GM19467 (cell line): ENCODE results near the gene SLC25A6.
"Not testable (repeated sequence)": the region's sequence is repeated elsewhere in the genome, so short reads cannot be mapped to it uniquely, and the experiment has no call there.

Source experiments
- ATAC-seq: cut with Tn5 transposase; IDR thresholded peaks from one replicate; pipeline ENCODE4 v1.9.1; 2021; ENCODE audit warnings: mild to moderate bottlenecking, moderate library complexity; ENCODE audit not compliant: unreplicated experiment

Gene SLC25A6

DNA sequence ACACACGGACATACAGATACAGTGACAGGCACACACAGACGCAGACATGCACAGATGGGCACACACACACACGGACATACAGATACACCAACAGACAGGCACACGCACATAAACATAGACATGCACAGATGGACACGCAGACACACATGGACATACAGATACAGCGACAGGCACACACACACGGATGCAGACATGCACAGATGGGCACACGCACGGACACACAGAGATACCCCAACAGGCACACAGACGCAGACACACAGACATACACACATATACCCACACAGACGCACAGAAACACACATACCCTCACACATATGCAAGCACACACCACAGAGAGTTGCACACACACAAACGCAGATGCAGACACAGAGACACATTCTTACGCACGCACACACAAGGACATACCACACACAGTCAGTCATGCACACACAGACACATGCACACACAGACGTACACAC is 24.4 kb upstream of the SLC25A6 start:
- ATAC-seq, result no peak

DNA sequence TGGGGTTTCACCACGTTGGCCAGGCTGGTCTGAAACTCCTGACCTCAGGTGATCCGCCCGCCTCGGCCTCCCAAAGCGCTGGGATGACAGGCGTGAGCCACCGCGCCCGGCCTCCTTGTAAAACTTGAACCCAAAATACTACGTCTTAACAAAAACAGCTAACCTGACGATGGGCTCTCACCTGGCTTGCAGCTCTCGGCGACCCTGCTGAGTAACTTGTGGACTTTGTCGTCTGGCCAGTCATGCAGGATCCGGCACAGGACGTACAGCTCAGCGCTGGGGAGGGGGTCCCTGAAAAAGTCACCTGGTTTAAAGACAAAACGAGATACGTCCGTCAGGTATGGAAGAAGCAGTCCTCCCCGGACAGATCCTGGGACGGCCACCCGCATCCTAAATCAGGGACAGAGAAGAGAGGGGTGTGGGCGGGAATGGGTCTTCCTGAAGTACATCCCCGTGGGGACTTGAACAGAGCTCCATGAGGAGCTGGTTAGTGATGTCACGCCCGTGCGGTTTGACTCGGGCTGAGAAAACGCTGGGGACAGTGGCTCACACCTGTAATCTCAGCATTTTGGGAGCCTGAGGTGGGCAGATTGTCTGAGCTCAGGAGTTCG is 20.7 kb upstream of the SLC25A6 start:
- ATAC-seq, result no peak

DNA sequence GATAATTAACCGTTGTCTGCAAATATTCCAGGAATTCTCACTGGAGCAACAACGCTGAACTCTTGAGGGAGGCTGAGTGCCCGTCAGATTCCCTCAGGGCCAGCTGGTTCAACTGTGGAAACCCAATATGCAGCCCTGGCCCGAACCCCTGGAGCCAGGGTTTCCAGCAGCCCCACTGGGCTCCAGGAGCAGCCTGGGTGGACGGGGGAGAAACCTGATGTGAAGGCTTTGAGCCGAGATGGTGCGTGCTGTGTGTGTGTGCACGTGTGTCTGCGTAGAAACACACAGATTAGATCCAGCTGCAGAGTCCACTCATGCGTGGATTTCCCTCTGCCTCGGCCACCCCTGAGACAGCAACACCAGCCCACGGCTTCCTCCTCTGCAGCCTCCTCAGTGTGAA is 19.4 kb upstream of the SLC25A6 start:
- no peak for ATAC-seq

DNA sequence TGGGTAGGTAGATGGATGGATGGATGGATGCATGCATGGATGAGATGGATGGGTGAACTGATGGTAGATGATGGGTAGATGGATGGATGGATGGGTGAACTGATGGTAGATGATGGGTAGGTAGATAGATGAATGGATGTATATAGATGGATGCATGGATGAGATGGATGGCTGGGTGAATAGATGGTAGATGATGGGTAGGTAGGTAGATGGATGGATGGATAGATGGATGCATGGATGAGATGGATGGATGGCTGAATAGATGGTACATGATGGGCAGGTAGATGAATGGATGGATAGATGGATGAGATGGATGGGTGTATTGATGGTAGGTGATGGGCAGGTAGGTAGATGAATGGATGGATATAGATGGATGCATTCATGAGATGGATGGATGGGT is 15.1 kb upstream of the SLC25A6 start:
- ATAC-seq, result no peak

DNA sequence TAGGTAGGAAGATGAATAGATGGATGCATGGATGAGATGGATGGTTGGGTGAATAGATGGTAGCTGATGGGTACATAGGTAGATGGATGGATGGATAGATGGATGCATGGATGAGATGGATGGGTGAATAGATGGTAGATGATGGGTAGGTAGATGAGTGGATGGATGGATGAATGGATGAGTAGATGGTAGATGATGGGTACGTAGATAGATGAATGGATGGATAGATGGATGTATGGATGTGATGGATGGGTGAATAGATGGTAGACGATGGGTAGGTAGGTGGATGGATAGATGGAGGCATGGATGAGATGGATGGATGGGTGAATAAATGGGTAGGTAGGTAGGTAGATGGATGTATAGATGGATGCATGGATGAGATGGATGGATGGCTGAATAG is 13.9 kb upstream of the SLC25A6 start:
- not testable (repeated sequence) for ATAC-seq

DNA sequence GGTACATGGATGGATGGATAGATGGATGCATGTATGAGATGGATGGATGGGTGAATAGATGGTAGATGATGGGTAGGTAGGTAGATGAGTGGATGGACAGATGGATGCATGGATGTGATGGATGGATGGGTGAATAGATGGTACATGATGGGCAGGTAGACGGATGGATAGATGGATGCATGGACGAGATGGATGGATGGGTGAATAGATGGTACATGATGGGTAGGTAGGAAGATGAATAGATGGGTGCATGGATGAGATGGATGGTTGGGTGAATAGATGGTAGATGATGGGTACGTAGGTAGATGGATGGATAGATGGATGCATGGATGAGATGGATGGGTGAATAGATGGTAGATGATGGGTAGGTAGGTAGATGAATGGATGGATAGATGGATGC is 12.0 kb upstream of the SLC25A6 start:
- not testable (repeated sequence) for ATAC-seq

DNA sequence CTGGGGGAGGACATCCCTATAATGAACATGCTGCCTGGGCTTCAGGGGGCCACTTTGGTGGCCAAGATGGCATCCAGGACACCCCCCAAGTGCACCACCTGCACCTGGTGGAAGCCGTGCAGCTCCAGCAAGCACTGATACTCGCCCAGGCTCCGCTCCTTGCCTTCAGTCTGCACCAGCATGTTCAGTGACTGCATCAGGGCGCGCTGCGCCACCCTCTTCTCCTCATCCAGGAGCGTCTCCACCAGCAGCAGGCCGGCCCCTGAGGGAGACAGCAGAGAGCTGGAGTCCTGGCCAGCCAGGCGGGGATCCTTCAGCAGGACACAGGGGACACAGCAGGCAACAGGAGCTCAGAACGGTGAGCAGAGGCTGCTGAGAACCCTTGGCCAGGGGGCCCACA is 11.3 kb upstream of the SLC25A6 start:
- ATAC-seq, result no peak

DNA sequence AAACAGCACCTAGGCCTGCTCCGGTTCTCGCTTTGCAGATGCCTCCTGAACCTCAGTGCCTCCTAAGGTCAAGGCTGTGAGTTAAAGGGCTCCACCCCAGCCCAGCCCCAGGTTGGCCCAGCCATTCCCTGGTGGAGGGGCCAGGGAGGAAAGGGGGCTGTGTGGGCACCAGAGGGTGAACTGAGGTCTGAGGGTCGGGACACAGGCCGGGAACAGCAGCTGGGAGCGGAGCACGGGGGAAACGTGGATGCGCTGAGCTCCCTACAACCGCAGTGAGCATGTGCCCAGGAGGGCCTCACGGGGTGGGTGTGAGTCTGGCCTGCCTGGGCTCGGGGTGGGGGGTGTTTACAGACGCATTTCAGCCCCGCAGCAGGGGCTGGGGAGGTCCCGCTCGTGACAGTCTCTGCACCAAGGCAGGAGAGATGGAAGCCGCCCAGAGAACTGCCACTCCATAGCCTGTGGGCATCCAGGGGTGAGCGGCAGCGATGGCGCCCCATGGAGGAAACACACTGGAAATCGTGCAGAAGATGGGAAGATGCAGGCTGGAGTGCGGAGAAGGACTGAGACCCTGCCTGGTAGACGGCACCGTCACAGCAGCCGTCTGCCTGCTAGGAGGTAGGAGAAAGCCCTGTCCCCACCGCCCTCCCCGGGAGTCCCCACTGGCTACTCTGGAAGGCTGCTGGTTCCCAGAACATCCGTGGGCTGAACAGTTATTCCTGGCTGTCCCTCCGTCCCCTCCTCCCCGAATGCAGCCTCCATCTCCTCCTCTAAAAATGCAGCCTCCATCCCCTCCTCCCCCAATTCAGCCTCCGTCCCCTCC is 9.9 kb upstream of the SLC25A6 start:
- no peak for ATAC-seq

DNA sequence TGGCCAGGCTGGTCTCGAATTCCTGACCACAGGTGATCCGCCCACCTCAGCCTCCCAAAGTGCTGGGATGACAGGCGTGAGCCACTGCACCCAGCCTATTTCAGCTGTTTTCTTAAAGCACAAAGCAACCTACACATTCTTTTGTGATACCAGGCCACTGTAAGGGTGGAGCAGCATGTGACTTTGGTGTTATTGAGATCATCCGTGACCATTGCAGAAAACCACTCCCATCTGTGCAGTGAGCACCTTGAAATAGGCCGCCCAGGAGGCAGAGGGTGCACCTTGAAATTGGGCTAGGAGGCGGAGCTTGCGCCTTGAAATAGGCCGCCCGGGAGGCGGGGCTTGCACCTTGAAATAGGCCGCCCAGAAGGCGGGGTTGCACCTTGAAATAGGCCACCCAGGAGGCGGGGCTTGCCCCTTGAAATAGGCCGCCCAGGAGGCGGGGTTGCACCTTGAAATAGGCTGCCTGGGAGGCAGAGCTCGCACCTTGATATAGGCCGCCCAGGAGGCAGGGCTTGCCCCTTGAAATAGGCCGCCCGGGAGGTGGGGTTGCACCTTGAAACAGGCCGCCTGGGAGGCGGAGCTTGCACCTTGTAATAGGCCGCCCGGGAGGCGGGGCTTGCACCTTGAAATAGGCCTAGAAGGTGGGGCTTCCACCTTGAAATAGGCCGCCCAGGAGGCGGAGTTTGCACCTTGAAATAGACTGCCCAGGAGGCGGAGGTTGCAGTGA is 9.0 kb upstream of the SLC25A6 start:
- no peak for ATAC-seq

DNA sequence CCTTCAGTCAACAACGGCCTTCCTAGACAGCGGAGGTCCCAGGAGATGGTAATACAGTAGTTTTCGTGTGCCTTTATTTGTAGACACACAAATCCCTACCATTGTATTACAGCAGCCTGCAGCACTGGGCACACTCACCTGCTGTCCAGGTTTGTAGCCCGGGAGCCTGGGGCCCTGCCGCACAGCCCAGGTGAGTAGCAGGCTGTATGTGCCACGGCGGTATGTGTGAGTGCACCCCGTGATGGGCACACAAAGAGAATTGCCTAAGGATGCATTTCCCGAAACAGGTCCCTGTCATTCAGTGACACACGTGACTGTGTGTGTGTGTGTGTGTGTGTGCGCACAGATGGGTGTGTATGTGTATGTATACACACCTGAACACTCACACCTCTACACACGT is 8.1 kb upstream of the SLC25A6 start:
- no peak for ATAC-seq

DNA sequence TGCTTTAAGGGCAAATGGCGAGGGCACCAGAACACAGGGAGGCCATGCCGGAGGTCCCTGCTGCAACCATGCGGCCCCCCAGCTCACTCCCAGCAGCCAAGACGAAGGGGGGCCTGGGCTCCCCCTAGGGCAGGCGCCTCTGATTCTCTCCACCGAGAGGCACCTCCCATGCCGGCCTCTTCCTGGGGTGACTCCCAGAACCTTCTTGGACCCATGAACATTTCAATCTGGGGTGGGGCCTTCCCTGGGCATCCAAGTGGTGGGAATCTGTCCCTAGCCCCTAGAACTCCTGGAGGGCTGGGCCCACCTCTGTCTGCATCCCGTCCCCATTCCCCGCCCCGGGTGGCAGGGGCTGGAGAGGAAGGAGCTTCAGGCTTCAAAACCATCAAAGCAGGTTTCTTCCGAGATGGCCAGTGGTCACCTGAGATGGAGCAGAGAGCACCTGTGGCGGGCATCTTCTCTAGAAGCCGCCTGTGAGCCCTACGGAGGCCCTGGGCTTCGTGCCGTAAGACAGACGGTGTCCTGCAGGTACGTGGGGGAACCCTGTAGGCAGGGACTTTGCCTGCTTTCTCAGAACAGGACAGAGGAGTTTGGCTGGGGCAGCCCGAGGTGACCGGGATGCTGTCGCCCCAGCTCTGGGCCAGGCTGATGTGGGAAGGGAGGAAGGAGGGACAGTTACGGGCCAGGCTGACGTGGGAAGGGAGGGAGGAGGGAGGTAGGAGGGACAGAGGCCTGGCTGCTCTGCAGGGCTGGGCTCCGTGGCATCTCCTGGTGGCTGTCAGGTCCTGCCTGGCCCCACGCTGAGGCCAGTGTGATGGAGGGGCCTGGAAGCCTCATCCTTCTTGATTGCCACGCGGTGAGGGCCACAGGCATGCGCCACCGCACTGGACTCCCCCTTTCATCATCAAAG is 6.8 kb upstream of the SLC25A6 start:
- no peak for ATAC-seq

DNA sequence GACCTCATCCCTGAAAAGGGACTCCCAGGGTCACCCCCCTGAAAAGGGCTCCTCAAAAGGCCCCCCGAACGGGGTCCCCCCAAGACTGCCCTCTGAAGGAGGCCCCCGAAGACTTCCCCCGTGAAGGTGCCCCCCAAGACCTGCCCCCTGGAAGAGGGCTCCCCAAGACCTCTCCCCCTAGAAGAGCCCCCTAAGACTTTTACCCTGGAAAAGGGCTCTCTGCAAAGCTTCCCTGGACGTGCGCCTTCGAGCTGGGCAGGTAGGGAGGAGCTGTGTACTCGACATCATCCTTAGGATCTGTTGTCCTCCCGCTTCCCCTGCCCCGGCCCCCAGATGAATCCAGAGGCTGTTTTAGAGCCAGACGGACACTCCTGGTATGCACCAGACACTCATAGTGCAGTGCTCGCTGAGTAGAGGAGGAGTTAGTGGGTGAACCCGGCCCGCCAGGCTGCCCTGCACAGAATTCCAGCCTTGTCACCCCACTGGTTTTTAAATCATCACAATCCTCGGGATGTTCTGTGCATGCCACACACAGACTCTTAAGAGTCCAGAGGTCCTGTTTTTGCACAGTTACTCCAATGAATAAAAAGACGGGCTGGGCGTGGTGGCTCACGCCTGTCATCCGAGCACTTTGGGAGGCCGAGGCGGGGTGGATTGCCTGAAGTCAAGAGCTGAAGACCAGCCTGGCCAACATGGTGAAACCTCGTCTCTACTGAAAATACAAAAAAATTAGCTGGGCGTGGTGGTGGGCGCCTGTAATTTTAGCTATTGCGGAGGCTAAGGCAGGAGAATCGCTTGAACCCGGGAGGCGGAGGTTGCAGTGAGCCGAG is 5.7 kb upstream of the SLC25A6 start:
- ATAC-seq, result no peak

DNA sequence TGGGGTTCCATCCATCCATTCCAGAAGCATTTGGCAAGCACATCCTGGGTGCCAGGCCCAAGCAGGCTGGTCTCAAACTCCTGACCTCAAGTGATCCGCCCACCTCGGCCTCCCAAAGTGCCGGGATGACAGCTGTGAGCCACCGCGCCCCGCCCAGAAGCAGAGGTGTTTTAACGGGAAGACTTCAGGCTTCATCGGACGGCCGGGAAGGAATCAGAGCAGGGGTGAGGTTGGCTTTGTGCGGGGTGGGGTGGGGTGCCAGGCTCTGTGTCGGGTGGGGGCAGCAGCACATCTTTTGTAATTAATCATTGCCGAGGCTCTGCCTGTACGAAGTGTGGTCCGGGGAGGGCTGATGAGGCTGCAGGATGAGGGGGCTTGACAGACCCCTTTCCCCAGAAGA is 5.1 kb upstream of the SLC25A6 start:
- no peak for ATAC-seq

DNA sequence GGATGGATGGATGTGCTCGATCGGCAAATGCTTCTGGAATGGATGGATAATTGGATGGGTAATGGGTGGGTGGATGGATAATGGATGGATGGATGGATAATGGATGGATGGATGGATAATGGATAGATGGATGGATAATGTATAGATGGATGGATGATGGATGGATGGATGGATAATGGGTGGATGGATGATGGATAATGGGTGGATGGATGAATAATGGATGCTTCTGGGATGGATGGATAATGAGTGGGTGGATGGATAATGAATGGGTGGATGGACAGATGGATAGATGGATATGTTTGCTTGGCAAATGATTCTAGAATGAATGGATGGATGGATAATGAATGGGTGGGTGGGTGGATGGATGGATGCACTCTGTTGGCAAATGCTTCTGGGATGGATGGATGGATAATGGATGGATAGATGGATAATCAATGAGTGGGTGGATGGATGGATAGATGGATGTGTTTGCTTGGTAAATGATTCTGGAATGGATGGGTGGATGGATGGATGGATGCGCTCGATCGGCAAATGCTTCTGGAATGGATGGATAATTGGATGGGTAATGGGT is 3.8 kb upstream of the SLC25A6 start:
- ATAC-seq, result no peak

DNA sequence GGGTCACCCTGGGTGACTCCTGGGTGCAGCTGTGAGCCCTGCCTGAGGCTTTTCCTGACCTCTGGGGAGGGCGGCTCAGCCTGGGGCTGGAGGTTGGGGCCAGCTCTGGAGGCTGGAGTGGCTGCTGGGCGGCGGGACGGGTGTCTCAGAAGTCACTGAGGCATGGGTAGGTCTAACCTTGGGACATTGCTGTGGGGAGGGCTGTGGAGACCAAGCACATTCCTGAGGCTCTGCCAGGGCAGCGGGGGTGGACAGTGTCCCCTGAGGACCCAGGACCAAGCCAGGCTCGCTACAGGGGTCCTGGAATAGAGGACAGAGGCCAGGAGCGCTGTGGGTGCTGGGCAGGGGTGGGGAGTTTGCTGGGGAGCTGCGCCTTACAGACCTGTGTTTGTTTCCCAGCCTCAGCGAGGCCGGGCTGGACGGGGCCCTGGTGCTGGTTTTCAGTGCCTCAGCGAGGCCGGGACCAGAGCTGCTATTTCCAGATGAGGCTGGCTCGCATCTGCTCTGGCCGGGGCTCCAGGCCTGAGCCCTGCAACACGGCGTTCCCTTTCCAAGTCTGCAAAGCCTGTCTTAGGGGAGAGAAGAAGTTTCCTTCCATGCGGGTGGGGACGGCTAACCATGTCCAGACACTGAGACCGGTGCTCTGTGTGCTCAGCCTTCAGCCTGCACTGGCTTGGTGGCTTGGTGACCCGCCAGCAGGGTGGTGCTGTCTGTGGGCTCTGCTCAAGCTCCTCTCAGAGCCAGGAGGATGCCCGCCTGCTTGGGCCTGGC is 3.0 kb upstream of the SLC25A6 start:
- ATAC-seq, result no peak

DNA sequence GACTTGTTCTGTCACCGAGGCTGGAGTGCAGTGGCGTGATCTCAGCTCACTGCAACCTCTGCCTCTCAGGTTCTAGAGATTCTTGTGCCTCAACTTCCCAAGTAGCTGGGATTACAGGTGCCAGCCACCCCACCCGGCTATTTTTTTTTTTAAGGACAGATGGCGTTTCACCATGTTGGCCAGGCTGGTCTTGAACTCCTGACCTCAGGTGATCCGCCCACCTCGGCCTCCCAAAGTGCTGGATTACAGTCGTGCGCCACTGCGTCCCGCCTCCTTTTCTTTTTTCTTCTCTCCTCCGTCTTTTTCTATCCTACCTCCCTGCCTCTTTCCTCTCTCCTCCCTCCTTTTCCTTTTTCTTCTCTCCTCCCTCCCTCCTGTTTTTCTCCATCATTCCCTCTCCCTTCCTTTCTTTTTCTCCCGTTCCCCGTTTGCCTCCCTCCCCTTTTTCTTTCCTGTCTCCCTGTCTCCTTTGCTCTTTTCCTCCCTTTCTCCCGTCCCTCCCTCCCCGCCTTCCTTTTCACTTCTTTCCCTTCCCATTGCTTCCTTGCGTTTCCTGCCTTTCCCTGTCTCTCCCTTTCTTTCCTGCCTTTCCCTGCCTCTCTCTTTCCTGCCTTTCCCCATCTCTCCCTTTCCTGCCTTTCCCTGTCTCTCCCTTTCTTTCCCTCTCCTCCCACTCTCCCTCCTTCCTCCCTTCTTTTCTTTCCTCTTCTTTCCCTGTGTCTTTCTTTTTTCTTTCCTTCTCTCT is 2.1 kb upstream of the SLC25A6 start:
- no peak for ATAC-seq

DNA sequence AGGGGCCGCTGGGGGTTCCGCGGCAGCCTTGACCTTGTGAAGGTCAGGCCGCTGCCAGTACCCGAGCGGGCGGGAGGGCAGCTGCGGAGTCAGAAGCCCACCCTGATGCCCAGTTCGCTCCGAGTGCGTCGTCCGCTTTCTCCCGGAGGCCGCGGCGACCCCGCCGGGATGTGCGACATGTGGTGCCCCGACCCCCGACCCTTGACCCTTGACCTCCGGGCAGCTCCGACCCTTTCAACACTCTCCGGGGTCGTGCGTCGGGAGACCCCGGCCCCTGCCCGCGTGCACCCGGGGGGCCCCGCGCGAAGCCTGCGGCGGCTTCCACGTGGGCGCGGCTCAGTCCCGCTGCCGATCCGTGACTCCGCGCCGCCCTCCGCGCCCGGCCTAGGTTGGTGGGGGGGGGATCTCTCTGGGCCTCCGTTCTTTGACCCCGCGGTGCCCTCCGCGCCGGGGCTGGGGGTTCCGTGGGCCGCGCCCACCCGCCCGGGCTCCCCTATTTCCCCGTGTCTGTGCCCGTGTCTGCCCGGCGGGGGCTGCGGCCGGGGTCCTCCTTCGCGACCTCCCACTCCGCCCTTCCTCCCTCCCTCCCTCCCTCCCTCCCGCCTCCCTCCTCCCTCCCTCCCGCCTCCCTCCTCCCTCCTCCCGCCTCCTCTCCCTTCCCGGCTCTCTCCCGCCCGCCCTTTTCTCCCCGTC is 609 bp upstream of the SLC25A6 start:
- ATAC-seq, result peak; percentile 24

DNA sequence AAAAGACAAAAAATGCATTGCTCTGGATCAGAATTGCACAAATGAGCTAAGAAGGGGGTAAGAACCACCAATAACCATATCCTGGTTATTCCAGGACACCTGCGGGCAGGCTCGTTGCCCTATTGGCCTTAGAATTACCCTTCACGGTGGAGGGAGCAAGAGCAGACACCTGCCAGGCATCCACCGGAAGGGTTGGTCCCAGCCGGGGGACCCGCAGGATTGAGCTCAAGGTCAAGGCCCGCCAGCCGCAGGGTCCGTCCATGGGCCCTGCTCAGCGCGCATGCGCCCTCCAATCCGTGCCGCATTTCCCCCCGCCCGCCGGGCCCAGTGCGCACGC is 575 bp downstream of the SLC25A6 start:
- ATAC-seq, result no peak
